ENCODE results near the gene MSRB1. TPM values are rescaled to one million over a fixed set of nuclear protein-coding genes. Genes with fewer than 3 reads are reported as not detected.
"Not testable (repeated sequence)": the region's sequence is repeated elsewhere in the genome, so short reads cannot be mapped to it uniquely, and the experiment has no call there.

The MSRB1 gene
- total and polyA plus RNA-seq, 4 donors: 10.0 to 25.8 (median 17.4) TPM

- Histone ChIP-seq H3K9me3 (ENCODE audit: control insufficient read depth, insufficient read depth, low read length) (no peaks in the 10 kb centered on the region), H3K27me3 (ENCODE audit: control insufficient read depth, insufficient read depth, low read length) (peaks cover 34% of the 10 kb centered on the region), H3K4me1 (ENCODE audit: control insufficient read depth, insufficient read depth, low read length) (peaks cover 18% of the 10 kb centered on the region), H3K27ac (ENCODE audit: low read depth, low read length) (no peak overlapping the region), H3K36me3 (ENCODE audit: control insufficient read depth, insufficient read depth, low read length) (no peaks in the 10 kb centered on the region), H3K4me3 (ENCODE audit: low read depth, low read length) (no peak overlapping the region)
- WGBS (ENCODE audit: insufficient coverage): 50% methylated on average over 6 of the region's 11 CpGs
- DNase-seq (ENCODE audit: low read depth in 4 of 6, low spot score in 6 of 6): no peak
Observed at GRCh38 chr16:1926271-1926670, 16.7 kb downstream of the MSRB1 start.

DNA sequence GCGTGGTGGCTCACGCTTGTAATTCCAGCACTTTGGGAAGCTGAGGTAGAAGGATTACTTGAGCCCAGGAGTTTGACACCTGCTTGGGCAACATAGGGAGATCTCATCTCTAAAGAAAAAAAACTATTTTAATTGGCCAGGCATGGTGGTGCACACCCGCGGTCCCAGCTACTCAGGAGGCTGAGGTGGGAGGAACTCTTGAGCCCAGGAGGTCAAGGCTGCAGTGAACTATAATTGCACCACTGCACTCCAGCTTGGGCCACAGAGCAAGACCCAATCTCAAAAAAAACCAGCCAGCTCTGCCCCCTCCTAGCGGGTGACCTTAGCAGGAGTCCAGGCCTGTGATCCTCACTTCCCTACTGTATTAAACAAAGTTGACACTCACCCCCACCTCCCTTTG lies 18.9 kb downstream of the MSRB1 start:
- no peaks in the 10 kb centered on the region for H3K9me3 ChIP-seq (ENCODE audit: control insufficient read depth, insufficient read depth, low read length)
- H3K27me3 ChIP-seq (ENCODE audit: control insufficient read depth, insufficient read depth, low read length): peaks cover 56% of the 10 kb centered on the region
- H3K4me1 ChIP-seq (ENCODE audit: control insufficient read depth, insufficient read depth, low read length): peaks cover 13% of the 10 kb centered on the region
- WGBS (ENCODE audit: insufficient coverage): 76% methylated on average over 5 of the region's 5 CpGs
- DNase-seq (ENCODE audit: low read depth in 4 of 6, low spot score in 6 of 6): no peak
- no peak overlapping the region for H3K27ac ChIP-seq (ENCODE audit: low read depth, low read length)
- H3K36me3 ChIP-seq (ENCODE audit: control insufficient read depth, insufficient read depth, low read length): no peaks in the 10 kb centered on the region
- no peak overlapping the region for H3K4me3 ChIP-seq (ENCODE audit: low read depth, low read length)

DNA sequence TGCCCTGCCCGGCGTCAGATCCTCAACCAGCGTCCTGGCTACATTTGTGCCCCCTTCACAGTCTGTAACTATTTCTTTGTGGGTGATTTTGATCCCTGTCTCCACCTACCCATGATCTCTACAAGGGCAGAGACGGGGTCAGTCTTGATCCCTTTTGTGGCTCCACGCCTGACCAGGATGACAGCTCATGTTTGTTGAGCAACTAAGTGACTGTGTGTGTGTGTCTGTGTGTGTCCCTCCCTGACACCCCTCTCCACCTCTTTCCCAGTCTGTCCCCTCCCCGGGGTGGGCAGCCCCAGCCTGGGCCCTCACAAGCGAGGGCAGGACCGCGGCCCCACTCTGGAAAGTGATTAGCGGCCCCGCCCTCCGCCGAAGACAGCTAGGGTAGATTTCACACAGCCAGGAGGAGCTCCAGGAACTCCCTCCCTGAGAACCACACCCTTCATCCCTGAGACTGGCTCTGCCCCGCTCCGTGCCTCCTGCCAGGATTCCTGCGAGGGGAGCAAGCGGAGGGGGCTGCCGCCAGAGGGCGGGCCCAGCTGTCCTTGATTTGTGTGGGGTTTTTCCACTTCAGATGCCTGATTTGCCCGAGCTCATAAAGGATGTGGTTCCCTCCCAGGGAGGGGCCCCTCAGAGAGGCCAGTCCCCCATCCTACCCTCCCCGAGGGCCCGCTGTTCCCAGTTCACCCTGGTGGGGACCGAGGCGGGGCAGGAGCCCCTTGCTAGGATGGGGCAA lies 19.5 kb downstream of the MSRB1 start:
- H3K27ac ChIP-seq (ENCODE audit: low read depth, low read length): no peak overlapping the region
- H3K9me3 ChIP-seq (ENCODE audit: control insufficient read depth, insufficient read depth, low read length): no peaks in the 10 kb centered on the region
- WGBS (ENCODE audit: insufficient coverage): 9% methylated on average over 15 of the region's 24 CpGs
- peaks cover 62% of the 10 kb centered on the region for H3K27me3 ChIP-seq (ENCODE audit: control insufficient read depth, insufficient read depth, low read length)
- no peak overlapping the region for H3K4me3 ChIP-seq (ENCODE audit: low read depth, low read length)
- no peak for DNase-seq (ENCODE audit: low read depth in 4 of 6, low spot score in 6 of 6)
- no peaks in the 10 kb centered on the region for H3K36me3 ChIP-seq (ENCODE audit: control insufficient read depth, insufficient read depth, low read length)
- peaks cover 16% of the 10 kb centered on the region for H3K4me1 ChIP-seq (ENCODE audit: control insufficient read depth, insufficient read depth, low read length)

- Histone ChIP-seq H3K27me3 (ENCODE audit: control insufficient read depth, insufficient read depth, low read length) (peaks cover 68% of the 10 kb centered on the region), H3K27ac (ENCODE audit: low read depth, low read length) (no peak overlapping the region), H3K36me3 (ENCODE audit: control insufficient read depth, insufficient read depth, low read length) (no peaks in the 10 kb centered on the region), H3K4me3 (ENCODE audit: low read depth, low read length) (no peak overlapping the region), H3K4me1 (ENCODE audit: control insufficient read depth, insufficient read depth, low read length) (peaks cover 21% of the 10 kb centered on the region), H3K9me3 (ENCODE audit: control insufficient read depth, insufficient read depth, low read length) (no peaks in the 10 kb centered on the region)
- DNase-seq (ENCODE audit: low read depth in 4 of 6, low spot score in 6 of 6): no peak
- WGBS (ENCODE audit: insufficient coverage): 90% methylated on average over 8 of the region's 8 CpGs
Observed at GRCh38 chr16:1922357-1922756, 20.6 kb downstream of the MSRB1 start.

- Histone ChIP-seq H3K9me3 (ENCODE audit: control insufficient read depth, insufficient read depth, low read length) (no peaks in the 10 kb centered on the region), H3K36me3 (ENCODE audit: control insufficient read depth, insufficient read depth, low read length) (no peaks in the 10 kb centered on the region), H3K4me3 (ENCODE audit: low read depth, low read length) (no peak overlapping the region), H3K27ac (ENCODE audit: low read depth, low read length) (no peak overlapping the region), H3K27me3 (ENCODE audit: control insufficient read depth, insufficient read depth, low read length) (peaks cover 84% of the 10 kb centered on the region), H3K4me1 (ENCODE audit: control insufficient read depth, insufficient read depth, low read length) (peaks cover 21% of the 10 kb centered on the region)
- 13% methylated on average over 14 of the region's 15 CpGs for WGBS (ENCODE audit: insufficient coverage)
- peak in 2 of 6 donors; percentile 23 to 38 for DNase-seq (ENCODE audit: low read depth in 4 of 6, low spot score in 6 of 6)
Observed at GRCh38 chr16:1920727-1921171, 22.2 kb downstream of the MSRB1 start.

DNA sequence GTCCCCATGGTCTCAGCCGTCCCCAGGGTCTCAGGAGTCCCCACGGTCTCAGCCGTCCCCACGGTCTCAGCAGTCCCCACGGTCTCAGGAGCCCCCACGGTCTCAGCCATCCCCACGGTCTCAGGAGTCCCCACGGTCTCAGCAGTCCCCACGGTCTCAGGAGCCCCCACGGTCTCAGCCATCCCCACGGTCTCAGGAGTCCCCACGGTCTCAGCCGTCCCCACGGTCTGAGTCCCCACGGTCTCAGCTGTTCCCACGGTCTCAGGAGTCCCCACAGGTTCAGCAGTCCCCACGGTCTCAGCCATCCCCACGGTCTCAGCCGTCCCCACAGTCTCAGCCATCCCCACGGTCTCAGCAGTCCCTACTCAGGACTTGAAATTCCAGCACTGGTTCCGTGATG lies 22.9 kb downstream of the MSRB1 start:
- 68% methylated on average over 20 of the region's 21 CpGs for WGBS (ENCODE audit: insufficient coverage)
- not testable (repeated sequence) for H3K36me3 ChIP-seq (ENCODE audit: control insufficient read depth, insufficient read depth, low read length); H3K9me3 ChIP-seq (ENCODE audit: control insufficient read depth, insufficient read depth, low read length); DNase-seq (ENCODE audit: low read depth in 4 of 6, low spot score in 6 of 6); H3K27ac ChIP-seq (ENCODE audit: low read depth, low read length); H3K4me3 ChIP-seq (ENCODE audit: low read depth, low read length)
- peaks cover 21% of the 10 kb centered on the region for H3K4me1 ChIP-seq (ENCODE audit: control insufficient read depth, insufficient read depth, low read length)
- peaks cover 89% of the 10 kb centered on the region for H3K27me3 ChIP-seq (ENCODE audit: control insufficient read depth, insufficient read depth, low read length)

- Histone ChIP-seq H3K4me1 (ENCODE audit: control insufficient read depth, insufficient read depth, low read length) (peaks cover 21% of the 10 kb centered on the region), H3K4me3 (ENCODE audit: low read depth, low read length) (no peak overlapping the region), H3K9me3 (ENCODE audit: control insufficient read depth, insufficient read depth, low read length) (no peaks in the 10 kb centered on the region), H3K27me3 (ENCODE audit: control insufficient read depth, insufficient read depth, low read length) (peaks cover 92% of the 10 kb centered on the region), H3K27ac (ENCODE audit: low read depth, low read length) (no peak overlapping the region), H3K36me3 (ENCODE audit: control insufficient read depth, insufficient read depth, low read length) (no peaks in the 10 kb centered on the region)
- WGBS (ENCODE audit: insufficient coverage): 33% methylated on average over 30 of the region's 30 CpGs
- no peak for DNase-seq (ENCODE audit: low read depth in 4 of 6, low spot score in 6 of 6)
Observed at GRCh38 chr16:1919327-1919998, 23.5 kb downstream of the MSRB1 start.

DNA sequence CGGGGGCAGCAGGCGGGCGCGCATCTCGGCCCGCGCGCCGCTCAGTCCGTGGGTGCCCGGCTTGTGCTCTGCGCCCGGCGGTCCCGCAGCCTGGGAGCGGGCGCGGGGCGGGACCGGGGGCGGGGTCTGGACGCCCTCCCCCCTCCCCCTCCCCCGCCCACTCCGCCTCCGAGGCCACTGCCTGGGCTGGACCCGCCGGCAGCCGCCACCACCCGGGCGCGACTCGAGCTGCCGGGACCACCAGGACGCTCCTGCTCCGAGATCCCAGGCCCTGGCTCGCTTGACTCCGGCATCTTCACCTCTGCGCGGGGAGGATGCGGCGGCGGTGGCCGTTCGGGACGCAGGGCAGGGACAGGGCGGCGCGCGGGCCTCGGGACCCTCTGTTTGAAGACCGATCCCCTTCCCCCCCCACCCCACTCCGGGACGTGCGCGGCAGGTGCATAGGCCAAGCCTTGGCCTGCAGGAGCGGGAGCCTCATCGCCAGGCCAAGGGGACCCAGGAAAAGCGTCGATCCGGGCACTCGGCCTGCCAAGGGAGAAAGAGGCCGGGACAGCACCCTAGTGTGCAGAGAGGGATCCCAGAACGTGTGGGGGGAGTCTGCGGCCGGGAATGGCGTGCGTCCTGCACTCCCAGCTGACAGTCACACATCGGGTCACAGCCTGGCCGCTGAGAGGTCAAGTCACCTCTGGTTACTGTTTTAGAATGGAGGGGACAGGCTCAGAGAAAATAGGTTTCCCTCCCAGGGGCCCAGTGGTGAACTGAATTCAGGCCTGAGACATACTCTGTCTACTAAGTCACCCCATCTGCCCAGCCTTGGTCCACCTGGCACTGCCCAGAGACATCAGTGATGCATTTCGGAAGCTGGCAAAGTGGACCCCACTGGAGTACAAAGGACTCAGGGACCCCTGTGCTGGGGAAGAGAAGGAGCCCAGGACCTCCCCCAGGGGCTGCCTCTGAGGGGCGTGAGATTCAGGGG lies 24.4 kb downstream of the MSRB1 start, which contains the start of gene HS3ST6:
HS3ST6 (minus strand) TSS at position 65 of the 976 bp plus-strand sequence. CDS start 92 bp downstream, outside the sequence.
- peaks cover 92% of the 10 kb centered on the region for H3K27me3 ChIP-seq (ENCODE audit: control insufficient read depth, insufficient read depth, low read length)
- H3K4me3 ChIP-seq (ENCODE audit: low read depth, low read length): no peak within 1 kb of the TSS
- no peaks in the 10 kb centered on the region for H3K36me3 ChIP-seq (ENCODE audit: control insufficient read depth, insufficient read depth, low read length)
- no peaks in the 10 kb centered on the region for H3K9me3 ChIP-seq (ENCODE audit: control insufficient read depth, insufficient read depth, low read length)
- no peak within 1 kb of the TSS for H3K27ac ChIP-seq (ENCODE audit: low read depth, low read length)
- peaks cover 19% of the 10 kb centered on the region for H3K4me1 ChIP-seq (ENCODE audit: control insufficient read depth, insufficient read depth, low read length)
- WGBS (ENCODE audit: insufficient coverage): 4% methylated on average over 49 of the region's 71 CpGs
- DNase-seq (ENCODE audit: low read depth in 4 of 6, low spot score in 6 of 6): no peak

DNA sequence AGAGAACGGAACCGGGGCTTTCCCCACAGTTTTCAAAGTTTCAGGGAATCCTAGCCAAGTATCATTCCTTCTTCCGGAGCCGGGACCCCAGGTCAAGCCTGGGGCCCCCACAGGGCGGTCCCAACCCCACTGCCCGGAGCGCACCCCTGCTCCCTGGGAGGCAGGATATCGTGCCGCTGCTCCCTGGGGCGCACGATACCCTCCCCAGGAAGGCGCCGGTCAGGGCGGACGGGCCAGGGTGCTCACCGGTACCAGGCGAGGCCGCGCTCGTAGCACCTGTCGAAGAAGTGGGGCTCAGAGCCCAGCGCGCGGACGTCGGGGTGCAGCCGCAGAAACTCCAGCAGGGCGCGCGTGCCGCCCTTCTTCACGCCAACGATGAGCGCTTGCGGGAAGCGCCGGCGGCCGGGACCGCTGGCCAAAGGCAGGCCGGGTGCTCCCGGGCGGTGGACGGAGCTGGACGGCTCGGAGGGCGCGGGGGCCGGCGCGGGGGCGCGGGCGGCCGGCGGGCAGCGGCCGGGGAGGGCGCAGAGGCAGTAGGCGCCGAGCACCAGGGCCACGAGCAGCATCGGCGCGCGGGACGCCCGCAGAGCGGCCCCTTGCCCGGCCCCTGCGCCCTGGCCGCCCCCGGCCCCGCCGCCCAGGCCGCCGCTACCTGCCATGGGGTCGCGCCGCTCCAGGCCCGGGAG lies 25.2 kb downstream of the MSRB1 start:
- WGBS (ENCODE audit: insufficient coverage): under 1% methylated on average over 81 of the region's 81 CpGs
- H3K4me1 ChIP-seq (ENCODE audit: control insufficient read depth, insufficient read depth, low read length): peaks cover 15% of the 10 kb centered on the region
- H3K4me3 ChIP-seq (ENCODE audit: low read depth, low read length): no peak overlapping the region
- no peak overlapping the region for H3K27ac ChIP-seq (ENCODE audit: low read depth, low read length)
- H3K27me3 ChIP-seq (ENCODE audit: control insufficient read depth, insufficient read depth, low read length): peaks cover 86% of the 10 kb centered on the region
- DNase-seq (ENCODE audit: low read depth in 4 of 6, low spot score in 6 of 6): no peak
- H3K36me3 ChIP-seq (ENCODE audit: control insufficient read depth, insufficient read depth, low read length): no peaks in the 10 kb centered on the region
- H3K9me3 ChIP-seq (ENCODE audit: control insufficient read depth, insufficient read depth, low read length): no peaks in the 10 kb centered on the region
